Measurements from ENCODE around the gene ORC3.
"Not testable (repeated sequence)": the region's sequence is repeated elsewhere in the genome, so short reads cannot be mapped to it uniquely, and the experiment has no call there.

Gene ORC3

GRCh38 chr6:87663434-87663833, 73.5 kb downstream of the ORC3 start:
- no peak for DNase-seq

GRCh38 chr6:87664921-87665485, 75.1 kb downstream of the ORC3 start:
- DNase-seq = no peak

DNA sequence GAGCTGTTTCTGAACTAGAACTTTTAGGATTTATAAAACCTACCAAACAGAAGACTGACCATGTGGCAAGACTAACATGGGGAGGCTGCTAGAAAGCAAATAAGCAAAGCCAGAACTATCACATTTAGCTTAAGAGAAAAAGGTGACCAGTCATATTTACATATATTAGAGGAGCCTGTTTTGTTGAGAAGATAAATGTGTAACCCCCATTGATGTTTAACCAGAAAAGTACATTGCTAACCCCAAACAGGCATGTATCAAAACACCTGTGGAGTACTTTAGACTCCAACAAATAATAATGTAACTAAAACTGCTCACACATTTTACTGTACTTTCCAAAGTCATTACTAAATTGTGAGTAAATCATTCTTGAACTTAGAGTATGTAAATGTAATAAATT, 77.1 kb downstream of the ORC3 start:
- DNase-seq = no peak

- DNase-seq = no peak
Measured at GRCh38 chr6:87668013-87668412, 78.1 kb downstream of the ORC3 start.

GRCh38 chr6:87669051-87669450, 79.1 kb downstream of the ORC3 start:
- DNase-seq = no peak

- no peak for DNase-seq
Measured at GRCh38 chr6:87670707-87671106, 80.8 kb downstream of the ORC3 start.

- no peak for DNase-seq
Measured at GRCh38 chr6:87671555-87672029, 81.7 kb downstream of the ORC3 start.

GRCh38 chr6:87672641-87673040, 82.7 kb downstream of the ORC3 start:
- DNase-seq = no peak

- no peak for DNase-seq
Measured at GRCh38 chr6:87673237-87673636, 83.3 kb downstream of the ORC3 start.

DNA sequence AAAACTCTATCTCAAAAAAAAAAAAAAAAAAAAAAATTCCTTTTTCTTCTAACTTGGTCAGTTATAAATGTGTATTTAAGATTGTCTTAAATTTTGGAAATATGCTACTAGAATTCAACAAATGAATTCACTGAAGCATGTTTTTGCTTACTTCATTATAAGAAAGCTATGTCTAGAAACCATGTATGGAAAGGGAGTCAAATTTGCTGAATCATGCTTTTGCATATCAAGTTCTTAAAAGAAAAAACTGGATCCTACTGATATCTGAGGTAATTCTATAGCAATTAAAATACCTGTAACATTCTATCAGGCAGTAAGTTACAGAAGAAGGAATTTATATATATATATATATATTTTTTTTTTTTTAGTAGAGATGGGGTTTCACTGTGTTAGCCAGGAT, 84.4 kb downstream of the ORC3 start:
- DNase-seq = no peak

GRCh38 chr6:87675004-87675681, 85.2 kb downstream of the ORC3 start:
- no peak for DNase-seq

DNA sequence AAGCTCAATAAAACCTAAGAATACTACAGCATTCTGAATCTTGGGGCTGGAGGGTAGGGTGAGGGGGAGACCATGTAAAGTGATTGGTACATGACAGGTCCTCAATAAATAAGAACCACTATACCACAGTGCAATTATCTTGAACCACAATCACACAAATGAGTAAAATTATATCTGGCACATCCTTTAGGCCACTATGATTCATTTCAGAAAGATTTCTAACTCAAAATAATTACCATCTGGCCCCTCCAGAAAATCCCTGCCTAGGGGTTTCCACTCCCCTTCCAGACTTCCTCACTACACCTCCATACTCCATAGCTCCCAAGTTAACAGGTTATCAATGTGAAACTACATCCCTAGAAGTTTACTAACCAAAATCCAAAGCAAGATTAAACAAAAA, 92.4 kb downstream of the ORC3 start:
- no peak for DNase-seq

GRCh38 chr6:87683890-87684289, 94.0 kb downstream of the ORC3 start:
- DNase-seq = no peak

GRCh38 chr6:87684895-87685654, 95.1 kb downstream of the ORC3 start:
- DNase-seq = no peak

DNA sequence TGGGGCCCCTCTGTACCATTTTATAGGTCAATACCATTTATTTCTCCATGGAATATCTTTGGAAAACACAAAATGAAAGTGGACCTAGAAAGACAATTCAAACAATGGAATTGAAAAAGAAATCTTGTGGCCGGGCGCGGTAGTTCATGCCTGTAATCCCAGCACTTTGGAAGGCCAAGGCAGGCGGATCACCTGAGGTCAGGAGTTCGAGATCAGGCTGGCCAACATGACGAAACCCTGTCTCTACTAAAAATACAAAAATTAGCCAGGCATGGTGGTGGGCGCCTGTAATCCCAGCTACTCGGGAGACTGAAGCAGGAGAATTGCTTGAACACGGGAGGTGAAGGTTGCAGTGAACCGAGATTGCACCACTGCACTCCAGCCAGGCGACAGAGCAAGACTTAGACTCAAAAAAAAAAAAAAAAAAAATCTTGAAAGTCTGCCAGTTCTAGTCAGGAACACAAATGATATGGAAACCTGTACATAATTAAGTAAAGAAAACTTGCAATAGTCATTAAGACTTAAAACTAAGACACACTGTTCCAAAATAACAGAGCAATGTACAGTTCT, 96.8 kb downstream of the ORC3 start:
- not testable (repeated sequence) for DNase-seq

DNA sequence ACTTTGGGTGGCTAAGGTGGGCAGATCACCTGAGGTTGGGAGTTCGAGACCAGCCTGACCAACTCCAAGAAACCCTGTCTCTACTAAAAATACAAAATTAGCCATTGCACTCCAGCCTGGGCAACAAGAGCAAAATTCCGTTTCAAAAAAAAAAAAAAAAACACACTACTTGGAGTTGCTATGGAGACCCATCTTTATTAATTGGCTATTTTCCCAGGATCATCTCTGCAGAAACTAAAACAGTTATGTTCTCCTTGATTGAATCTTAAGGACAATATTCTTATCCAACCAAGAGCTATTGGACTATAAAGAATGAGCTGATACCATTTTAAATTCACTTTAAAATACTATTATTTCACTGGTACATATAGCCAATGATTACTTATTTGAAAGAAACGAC, 97.4 kb downstream of the ORC3 start:
- no peak for DNase-seq

- not testable (repeated sequence) for DNase-seq
Measured at GRCh38 chr6:87687893-87688292, 98.0 kb downstream of the ORC3 start.

GRCh38 chr6:87690441-87690840, 100.5 kb downstream of the ORC3 start:
- no peak for DNase-seq

DNA sequence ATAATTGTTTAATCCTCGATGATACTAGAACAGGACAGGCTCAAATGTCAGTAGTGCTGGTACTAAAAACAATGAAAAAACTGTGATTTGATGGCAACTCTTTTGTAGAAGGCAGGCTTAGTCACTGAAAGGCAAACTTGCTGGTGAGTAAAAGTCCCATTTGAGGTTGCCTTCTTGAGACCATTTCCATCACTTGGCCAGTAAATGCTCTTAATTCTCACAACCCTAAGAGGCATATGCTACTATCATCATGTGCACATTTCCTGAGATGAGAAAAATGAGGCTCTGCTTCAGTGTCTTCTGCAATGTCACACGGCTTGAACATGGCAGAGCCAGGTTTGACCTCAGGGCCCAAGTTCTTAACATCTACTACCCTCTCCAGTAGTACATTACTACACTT, 102.2 kb downstream of the ORC3 start:
- no peak for DNase-seq

DNA sequence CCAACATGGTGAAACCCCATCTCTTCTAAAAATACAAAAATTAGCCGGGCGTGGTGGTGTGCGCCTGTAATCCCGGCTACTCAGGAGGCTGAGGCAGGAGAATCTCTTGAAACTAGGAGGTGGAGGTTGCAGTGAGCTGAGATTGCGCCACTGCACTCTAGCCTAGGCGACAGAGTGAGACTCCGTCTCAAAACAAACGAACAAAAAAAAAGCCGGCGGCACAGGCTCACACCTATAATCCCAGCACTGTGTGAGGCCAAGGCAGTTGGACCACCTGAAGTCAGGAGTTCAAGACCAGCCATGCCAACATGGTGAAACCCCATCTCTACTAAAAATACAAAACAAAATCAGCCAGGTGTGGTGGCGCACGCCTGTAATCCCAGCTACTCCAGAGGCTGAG, 106.9 kb downstream of the ORC3 start:
- DNase-seq = not testable (repeated sequence)

DNA sequence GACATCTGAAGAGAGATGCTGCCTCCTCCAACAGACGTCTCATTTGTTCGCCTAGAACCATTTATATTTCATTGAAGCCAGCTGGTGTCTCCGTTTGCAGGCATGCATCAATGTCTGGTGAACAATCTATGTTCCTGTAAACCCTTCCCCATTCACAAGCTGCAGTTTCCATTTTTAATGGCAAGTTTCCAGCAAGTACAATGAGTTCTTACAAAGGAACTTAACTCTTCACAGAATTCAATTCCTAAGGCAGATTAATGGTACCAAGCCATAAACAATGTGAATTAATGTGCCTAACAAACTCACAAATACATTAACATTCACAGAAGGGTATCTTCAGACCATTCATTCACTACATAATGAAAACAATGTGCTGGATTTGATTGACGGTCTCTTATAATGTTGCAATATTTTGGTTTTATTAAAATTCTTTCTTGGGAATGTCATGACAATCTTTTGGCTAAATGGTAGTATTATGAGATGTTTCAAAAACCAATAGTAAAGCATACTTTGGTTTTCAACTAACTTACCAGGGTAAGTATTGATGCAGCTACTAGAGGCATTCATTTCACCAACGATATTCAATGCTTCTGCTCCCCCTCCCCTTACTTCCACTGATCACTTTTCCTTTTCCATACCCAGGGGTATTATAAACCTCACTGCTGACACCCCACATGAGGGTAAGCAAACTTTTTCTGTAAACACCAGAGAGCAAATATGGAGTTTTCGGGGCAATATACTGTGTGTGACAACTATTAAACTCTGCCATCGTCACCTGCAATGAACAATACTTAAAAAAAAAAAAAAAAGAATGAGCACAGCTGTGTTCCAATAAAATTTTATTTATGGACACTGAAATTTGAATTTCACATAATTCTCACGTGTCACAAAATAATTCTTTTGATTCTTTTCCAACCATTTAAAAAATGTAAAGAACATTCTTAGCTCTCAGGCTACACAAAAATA, 107.9 kb downstream of the ORC3 start:
- no peak for DNase-seq

DNA sequence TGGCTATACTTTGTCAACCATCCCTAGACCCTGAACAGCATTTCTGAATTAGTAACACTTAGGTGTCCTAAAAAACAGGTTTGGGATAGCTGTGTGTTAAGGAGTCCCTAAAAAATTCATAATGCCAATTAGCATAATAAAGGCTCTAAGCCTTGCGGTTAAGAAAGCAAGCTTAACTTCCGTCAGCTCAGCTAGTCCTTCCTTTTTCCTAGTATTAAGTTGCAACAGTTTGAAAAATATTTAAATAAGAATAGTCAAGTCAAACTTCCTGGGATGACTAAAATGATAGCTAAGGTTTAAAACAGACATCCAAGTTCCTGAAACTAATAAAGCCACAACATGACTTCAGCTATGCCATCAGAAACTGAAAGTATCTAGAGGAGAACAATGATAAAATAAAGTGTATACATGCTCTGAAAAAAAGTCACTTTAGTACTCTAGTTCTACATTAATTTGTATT, 108.6 kb downstream of the ORC3 start:
- no peak for DNase-seq

DNA sequence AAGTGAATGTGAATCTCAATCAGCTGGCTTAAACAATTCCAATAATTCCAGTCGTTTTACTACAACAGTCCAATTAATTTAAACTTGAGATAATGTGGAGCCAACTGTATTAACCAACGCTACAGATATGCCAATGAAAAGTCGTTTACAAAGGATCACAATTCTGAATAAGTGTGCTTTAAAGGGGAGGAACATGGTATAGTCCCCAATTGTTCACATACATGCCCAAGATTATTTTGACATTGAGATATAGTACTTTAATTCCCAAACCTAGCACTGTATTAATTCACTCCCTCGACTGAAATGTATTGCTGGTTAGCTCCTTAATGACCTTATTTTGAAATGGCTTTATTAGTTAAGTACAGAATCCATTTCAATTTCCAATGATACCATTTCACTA, 109.6 kb downstream of the ORC3 start:
- DNase-seq = no peak
